Measurements from ENCODE around the gene SRPX.
A peak's percentile ranks its signal among the peaks of the same experiment; 100 is the strongest.

The SRPX gene

GRCh38 chrX:38142610-38143009 lies 78.1 kb downstream of the SRPX start:
- no peak for DNase-seq
- intact Hi-C loops (cut with DNase I): no loop called here

GRCh38 chrX:38138900-38139299 lies 81.8 kb downstream of the SRPX start:
- intact Hi-C loops (cut with DNase I): no loop called here
- DNase-seq: no peak

GRCh38 chrX:38138157-38138891 lies 82.3 kb downstream of the SRPX start:
- intact Hi-C loops (cut with DNase I): no loop called here
- DNase-seq: no peak

- DNase-seq: no peak
- intact Hi-C loops (cut with DNase I): no loop called here
Measured at GRCh38 chrX:38129366-38129765, 91.3 kb downstream of the SRPX start.

GRCh38 chrX:38127961-38128360 lies 92.7 kb downstream of the SRPX start:
- no peak for DNase-seq
- intact Hi-C loops (cut with DNase I): no loop called here

GRCh38 chrX:38126179-38126578 lies 94.5 kb downstream of the SRPX start:
- intact Hi-C loops (cut with DNase I): no loop called here
- DNase-seq: no peak

GRCh38 chrX:38124000-38124399 lies 96.7 kb downstream of the SRPX start:
- no peak for DNase-seq
- intact Hi-C loops (cut with DNase I): no loop called here

- peak in 1 of 10 donors; percentile 35 for DNase-seq
- intact Hi-C loops (cut with DNase I): no loop called here
Measured at GRCh38 chrX:38117485-38117884, 103.2 kb downstream of the SRPX start.

GRCh38 chrX:38116706-38117105 lies 104.0 kb downstream of the SRPX start:
- no peak for DNase-seq

GRCh38 chrX:38112566-38112965 lies 108.1 kb downstream of the SRPX start:
- DNase-seq: no peak
- intact Hi-C loops (cut with DNase I): no loop called here

More at GRCh38 chrX:38116706-38117105, 104.0 kb downstream of the SRPX start:
- intact Hi-C loops (cut with DNase I): no loop called here

- no peak for DNase-seq
- intact Hi-C loops (cut with DNase I): no loop called here
Measured at GRCh38 chrX:38111196-38111595, 109.5 kb downstream of the SRPX start.

- DNase-seq: no peak
- intact Hi-C loops (cut with DNase I): no loop called here
Measured at GRCh38 chrX:38110231-38110630, 110.4 kb downstream of the SRPX start.

GRCh38 chrX:38109042-38109898 lies 111.4 kb downstream of the SRPX start:
- no peak for DNase-seq
- intact Hi-C loops (cut with DNase I): no loop called here

- no peak for DNase-seq
- intact Hi-C loops (cut with DNase I): no loop called here
Measured at GRCh38 chrX:38108364-38108763, 112.3 kb downstream of the SRPX start.

GRCh38 chrX:38106991-38107655 lies 113.5 kb downstream of the SRPX start:
- intact Hi-C loops (cut with DNase I): no loop called here
- no peak for DNase-seq

GRCh38 chrX:38105216-38105725 lies 115.4 kb downstream of the SRPX start:
- DNase-seq: no peak
- intact Hi-C loops (cut with DNase I): no loop called here

GRCh38 chrX:38103857-38104812 lies 116.5 kb downstream of the SRPX start:
- intact Hi-C loops (cut with DNase I): no loop called here
- no peak for DNase-seq

GRCh38 chrX:38102875-38103274 lies 117.8 kb downstream of the SRPX start:
- DNase-seq: no peak
- intact Hi-C loops (cut with DNase I): no loop called here

- DNase-seq: no peak
- intact Hi-C loops (cut with DNase I): no loop called here
Measured at GRCh38 chrX:38102240-38102639, 118.4 kb downstream of the SRPX start.

- no peak for DNase-seq
- intact Hi-C loops (cut with DNase I): no loop called here
Measured at GRCh38 chrX:38099688-38100087, 121.0 kb downstream of the SRPX start.
